GM12872 (cell line): Measurements from ENCODE around the gene TEC.

ENCODE experiments used
- TF ChIP-seq, protein P1 (sequence below): IDR thresholded peaks from 3 replicates; pipeline ENCODE4 v1.5.1; 2011; ENCODE audit warnings: low read depth, mild to moderate bottlenecking, low read length, moderate library complexity; ENCODE audit not compliant: insufficient read depth

The TEC gene

DNA sequence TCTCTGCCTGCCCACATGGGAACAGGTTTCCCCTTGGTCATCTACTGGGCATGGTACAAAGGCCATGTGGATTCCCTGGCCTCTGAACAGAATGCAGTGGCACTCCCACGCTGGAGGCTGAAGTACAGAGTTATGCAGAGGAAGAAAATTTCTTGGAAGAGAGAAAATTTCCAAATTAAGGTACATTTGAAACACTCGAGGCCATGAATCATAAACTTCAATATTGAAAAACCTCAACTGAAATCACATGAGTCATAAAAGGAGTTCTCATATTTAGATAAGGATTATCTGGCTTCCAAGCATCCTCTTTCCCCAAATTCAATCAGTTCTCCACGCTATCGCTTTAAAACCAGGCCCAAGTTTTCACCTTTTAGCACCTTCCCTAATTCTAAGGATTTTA lies 107.5 kb downstream of the TEC start:
- TF ChIP-seq, protein P1, sequence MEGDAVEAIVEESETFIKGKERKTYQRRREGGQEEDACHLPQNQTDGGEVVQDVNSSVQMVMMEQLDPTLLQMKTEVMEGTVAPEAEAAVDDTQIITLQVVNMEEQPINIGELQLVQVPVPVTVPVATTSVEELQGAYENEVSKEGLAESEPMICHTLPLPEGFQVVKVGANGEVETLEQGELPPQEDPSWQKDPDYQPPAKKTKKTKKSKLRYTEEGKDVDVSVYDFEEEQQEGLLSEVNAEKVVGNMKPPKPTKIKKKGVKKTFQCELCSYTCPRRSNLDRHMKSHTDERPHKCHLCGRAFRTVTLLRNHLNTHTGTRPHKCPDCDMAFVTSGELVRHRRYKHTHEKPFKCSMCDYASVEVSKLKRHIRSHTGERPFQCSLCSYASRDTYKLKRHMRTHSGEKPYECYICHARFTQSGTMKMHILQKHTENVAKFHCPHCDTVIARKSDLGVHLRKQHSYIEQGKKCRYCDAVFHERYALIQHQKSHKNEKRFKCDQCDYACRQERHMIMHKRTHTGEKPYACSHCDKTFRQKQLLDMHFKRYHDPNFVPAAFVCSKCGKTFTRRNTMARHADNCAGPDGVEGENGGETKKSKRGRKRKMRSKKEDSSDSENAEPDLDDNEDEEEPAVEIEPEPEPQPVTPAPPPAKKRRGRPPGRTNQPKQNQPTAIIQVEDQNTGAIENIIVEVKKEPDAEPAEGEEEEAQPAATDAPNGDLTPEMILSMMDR, result no peak

DNA sequence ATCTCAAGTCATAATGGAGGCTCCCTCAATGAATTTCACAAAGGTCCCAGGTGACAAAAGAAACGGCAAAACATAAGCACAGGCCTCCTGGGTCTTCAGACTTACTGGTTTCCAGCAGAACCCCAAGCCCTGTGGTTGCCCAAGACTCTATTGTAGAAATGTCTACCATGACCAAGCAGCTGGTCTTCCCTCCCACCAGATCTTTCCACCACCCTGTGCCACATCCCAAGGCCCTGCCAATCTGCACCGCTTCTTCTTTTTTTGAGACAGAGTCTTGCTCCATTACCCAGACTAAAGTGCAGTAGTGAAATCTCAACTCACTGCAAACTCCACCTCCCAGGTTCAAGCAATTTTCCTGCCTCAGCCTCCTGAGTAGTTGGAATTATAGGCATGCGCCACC lies 112.4 kb downstream of the TEC start:
- TF ChIP-seq, protein P1, result no peak

DNA sequence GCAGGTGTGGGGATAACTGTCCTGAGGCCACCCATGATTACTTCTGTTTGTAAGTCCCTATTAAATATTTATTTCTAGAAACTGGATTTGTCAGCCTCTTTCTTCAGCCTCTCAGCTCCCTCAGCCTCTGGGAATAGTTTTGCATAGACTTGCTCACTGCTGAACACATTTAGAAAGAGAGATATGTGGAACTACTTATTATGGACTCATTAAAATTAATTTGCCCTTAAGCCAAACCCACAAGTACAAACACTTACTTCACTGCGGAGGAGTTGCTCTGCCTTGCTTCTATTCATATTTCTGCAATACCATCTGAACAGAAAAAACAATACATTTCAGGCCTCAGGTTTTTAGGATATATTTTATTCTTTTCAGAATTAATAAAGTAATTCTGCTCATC lies 113.2 kb downstream of the TEC start:
- TF ChIP-seq, protein P1, result no peak

DNA sequence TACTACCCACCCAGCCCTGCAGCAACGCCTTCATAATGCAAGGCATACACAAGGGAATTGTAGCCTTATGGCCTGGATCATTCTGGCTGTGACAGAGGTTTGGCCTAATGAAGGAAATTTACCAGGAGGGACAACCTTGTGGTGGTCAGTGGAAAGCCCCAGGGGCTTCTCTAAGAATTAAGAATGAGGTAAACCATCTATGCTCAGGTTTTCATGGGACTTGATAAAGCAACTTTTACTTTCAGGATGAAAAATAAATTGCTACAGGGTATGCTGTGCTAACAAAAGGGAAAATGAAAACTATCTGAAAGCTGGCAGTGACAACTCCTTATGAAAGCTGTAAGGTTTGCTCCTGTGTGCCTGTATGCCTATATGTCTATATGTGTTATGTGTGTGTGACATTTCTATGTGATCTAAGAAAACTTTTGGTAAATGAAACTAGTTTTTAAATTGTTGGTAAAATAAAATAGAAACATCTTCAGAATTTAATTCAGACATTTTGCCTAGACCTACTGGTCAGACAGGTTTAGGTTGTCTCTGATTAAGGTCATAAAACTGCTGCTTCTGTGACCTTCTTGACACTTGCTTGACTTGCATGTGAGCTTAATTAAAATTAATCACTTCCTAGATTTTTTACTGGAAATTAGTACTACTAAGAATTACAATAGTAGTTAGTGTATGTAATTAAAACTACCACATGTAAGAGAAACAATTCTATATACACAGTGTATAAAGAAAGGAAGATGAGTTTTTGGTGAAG lies 115.7 kb downstream of the TEC start:
- TF ChIP-seq, protein P1, result no peak

DNA sequence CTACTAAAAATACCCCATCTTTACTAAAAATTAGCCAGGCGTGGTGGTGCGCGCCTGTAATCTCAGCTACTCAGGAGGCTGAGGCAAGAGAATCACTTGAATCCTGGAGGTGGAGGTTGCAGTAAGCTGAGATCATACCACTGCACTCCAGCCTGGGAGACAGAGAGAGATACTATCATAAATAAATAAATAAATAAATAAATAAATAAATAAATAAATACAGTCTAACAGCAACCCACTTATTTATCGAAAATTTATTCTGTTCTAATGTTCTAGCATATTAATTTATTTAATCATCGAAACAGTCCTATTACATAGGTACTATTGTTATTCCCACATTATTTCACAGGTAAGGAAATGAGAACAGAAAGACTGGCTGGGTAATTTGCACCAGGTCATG lies 117.4 kb downstream of the TEC start:
- TF ChIP-seq, protein P1, result no peak

DNA sequence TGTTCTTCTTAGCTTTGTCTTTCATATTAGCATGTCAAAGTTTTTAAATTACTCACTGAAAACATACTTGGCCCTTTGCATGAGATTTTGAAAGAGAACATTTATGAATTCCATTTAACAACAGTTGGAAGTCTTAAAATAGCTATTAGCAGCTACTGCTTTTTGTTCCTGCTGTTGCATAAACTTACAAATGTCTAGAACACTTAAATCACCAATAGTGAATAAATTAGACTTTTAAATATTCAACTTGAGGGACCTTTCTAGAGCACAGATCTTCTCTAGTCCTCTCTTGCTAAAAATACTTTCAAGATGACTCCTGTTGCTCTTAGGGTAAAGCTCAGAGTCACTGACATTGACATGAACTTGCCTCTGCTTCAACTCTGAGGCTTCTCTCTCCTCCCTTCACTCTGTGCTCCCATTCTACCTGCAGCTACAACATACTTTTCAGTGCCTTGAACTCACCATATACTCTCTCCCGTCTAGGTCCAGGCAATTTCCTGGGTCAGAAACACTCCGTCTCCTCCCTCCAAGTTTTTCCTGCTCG lies 119.7 kb downstream of the TEC start:
- TF ChIP-seq, protein P1, result no peak

DNA sequence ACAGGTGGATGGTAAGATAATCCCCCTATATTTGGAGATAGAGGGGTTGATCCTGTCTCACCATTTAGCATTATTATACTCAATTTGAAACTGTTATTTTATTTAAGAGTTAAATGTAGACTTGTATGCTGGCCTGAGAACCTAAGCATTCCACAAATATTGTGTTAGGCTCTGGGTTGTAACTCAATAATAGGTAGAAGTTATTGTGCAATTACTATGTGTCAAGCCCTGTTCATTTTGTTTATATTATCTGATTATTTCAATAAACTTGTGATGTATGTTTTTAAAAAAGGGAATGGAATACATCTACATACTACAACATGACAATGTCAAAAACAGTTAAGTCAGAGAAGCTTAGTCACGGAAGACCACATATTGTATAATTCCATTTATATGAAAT lies 122.0 kb downstream of the TEC start:
- TF ChIP-seq, protein P1, result no peak
